T-helper 1 cell treated with Interleukin-12 subunit alpha and Interleukin-12 subunit beta and Interleukin-4 antibody, amounts not matched to agents 30 μg/mL and 1 μg/mL, for 36 hours (primary cell): ENCODE measurements around the gene CD300LF.

Experiments used
- H3K27ac Mint-ChIP-seq: one replicate; pipeline ENCODE4 v1.8.0; 2021; ENCODE audit warnings: mild to moderate bottlenecking, mixed read lengths
- H3K27me3 Mint-ChIP-seq: one replicate; pipeline ENCODE4 v1.8.0; 2021; ENCODE audit warnings: low read depth, mixed read lengths
- H3K36me3 Mint-ChIP-seq: one replicate; pipeline ENCODE4 v1.8.0; 2021; ENCODE audit warnings: low read depth, mixed read lengths
- H3K4me1 Mint-ChIP-seq: one replicate; pipeline ENCODE4 v1.8.0; 2021; ENCODE audit warnings: low read depth, mixed read lengths
- H3K4me3 Mint-ChIP-seq: one replicate; pipeline ENCODE4 v1.8.0; 2021; ENCODE audit warnings: mild to moderate bottlenecking, moderate library complexity, mixed read lengths
- H3K9me3 Mint-ChIP-seq: one replicate; pipeline ENCODE4 v1.8.0; 2021; ENCODE audit warnings: mixed read lengths

CD300LF gene

DNA sequence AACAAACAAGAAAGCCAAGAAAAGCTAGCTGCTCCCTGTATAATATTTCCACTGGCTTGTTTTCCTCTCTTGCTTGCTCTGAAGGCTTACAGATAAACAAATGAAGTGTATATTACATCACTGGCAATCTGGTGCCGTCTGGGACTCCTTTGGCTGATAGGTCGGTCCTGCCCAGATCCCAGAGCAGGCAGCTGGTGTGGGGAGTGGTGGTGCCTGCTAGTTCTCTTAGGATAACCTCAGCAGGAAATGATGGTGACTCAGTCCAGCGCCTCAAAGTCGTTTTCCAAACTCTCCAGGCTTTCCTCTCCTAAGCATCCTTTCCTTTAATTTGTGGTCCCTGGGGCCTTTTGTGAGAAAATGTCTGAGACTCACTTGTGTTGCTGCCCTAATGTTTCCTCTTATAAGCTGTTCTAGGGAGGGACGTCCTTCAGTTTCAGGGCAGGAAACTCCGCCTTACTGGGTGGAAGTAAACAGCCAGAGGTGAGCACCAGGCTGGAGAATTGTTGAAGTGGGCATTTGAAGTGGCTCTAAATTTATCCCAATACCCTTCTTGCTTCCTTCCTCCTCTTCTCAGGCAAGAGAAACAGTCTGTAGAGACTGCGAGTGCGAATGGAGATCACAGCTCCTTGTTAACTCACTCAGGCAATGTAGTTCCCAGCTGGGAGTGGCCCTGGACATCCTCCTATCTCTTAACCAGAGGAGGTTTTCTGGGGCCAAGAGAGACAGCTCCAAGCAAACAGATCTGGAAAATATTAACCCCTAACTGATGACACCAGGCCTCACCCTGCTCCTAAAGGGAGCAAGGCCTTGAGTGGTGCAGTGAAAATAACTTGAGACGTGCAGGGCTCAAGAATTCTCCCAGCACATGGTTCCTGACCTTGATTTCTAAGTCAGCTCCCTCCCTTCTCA lies 34.9 kb downstream of the CD300LF start:
- Mint-ChIP-seq H3K27ac (peak overlapping the region; percentile 32), H3K36me3 (no peaks in the 10 kb centered on the region), H3K9me3 (no peaks in the 10 kb centered on the region), H3K4me3 (no peak overlapping the region), H3K4me1 (peaks cover 16% of the 10 kb centered on the region), H3K27me3 (peaks cover 48% of the 10 kb centered on the region)

DNA sequence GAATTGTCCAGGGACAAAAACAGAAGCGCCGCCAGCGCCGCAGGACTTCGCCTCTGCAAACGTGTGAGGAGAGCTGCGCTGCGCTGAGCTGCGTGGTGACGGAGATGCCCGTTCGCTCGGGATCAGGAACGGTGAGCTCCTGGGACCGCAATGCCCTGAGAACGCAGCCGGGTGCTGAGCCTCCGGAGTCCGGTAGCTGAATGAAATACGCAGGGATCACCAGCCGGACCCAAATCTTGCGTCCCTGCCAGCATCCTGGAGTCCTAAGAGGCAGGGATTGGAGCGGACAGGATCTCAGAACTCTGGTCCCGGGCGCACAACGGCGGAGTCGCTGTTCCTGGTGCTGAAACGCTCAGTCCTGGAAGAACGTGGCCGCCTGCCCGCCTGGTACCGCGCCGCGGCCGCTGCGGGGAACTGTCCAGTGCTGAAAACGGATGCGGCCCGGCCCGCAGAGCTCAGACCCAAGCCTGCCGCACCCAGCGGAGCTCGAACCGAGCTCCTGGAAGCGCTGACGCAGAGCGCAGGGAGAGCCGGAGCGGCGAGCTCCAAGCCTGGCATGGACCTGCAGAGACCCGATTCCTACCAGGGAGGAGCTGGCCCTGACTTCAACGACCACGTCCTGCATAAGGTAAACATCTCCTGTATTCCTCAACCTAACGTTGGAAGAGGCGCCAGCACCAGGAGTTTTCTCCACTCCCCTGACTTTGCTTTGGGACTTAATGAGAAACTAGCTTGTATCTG lies 41.5 kb downstream of the CD300LF start:
- Mint-ChIP-seq H3K27me3 (peaks cover 75% of the 10 kb centered on the region), H3K4me1 (peaks cover 2% of the 10 kb centered on the region), H3K27ac (no peak overlapping the region), H3K4me3 (no peak overlapping the region), H3K9me3 (no peaks in the 10 kb centered on the region), H3K36me3 (peaks cover 2% of the 10 kb centered on the region)

- H3K4me3 Mint-ChIP-seq = no peak overlapping the region
- no peaks in the 10 kb centered on the region for H3K9me3 Mint-ChIP-seq
- H3K4me1 Mint-ChIP-seq = peaks cover 2% of the 10 kb centered on the region
- H3K27me3 Mint-ChIP-seq = peaks cover 76% of the 10 kb centered on the region
- H3K36me3 Mint-ChIP-seq = peaks cover 2% of the 10 kb centered on the region
- H3K27ac Mint-ChIP-seq = no peak overlapping the region
These were observed 42.4 kb downstream of the CD300LF start for GRCh38 chr17:74670329-74670728.

- no peak overlapping the region for H3K27ac Mint-ChIP-seq
- H3K9me3 Mint-ChIP-seq = no peaks in the 10 kb centered on the region
- H3K36me3 Mint-ChIP-seq = no peaks in the 10 kb centered on the region
- peaks cover 75% of the 10 kb centered on the region for H3K27me3 Mint-ChIP-seq
- no peak overlapping the region for H3K4me3 Mint-ChIP-seq
- peaks cover 3% of the 10 kb centered on the region for H3K4me1 Mint-ChIP-seq
These were observed 49.2 kb downstream of the CD300LF start for GRCh38 chr17:74663561-74663960.

GRCh38 chr17:74659889-74660288 lies 52.8 kb downstream of the CD300LF start:
- no peak overlapping the region for H3K4me3 Mint-ChIP-seq
- H3K36me3 Mint-ChIP-seq = no peaks in the 10 kb centered on the region
- H3K9me3 Mint-ChIP-seq = no peaks in the 10 kb centered on the region
- no peak overlapping the region for H3K27ac Mint-ChIP-seq
- H3K4me1 Mint-ChIP-seq = peaks cover 8% of the 10 kb centered on the region
- peaks cover 66% of the 10 kb centered on the region for H3K27me3 Mint-ChIP-seq

DNA sequence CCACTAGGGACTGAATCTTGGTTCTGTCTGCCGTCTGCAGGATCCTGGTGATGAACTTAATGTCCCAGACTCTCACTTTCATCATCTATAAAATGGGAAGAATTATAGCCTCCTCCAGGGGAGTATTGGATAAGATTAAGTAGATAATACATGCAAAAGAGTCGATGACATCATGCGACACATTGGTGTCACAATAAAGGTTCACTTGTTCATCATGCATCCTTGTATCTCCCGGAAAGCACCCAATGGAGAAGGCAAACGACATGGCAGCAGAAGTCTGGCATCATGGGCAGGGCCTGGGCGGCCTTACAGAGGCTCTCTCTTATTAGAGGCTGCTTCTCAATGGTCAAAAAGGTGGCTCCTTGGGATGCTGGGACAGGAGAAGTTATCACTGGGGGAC lies 54.1 kb downstream of the CD300LF start:
- Mint-ChIP-seq H3K4me3 (no peak overlapping the region), H3K4me1 (peaks cover 7% of the 10 kb centered on the region), H3K27ac (no peak overlapping the region), H3K36me3 (no peaks in the 10 kb centered on the region), H3K9me3 (no peaks in the 10 kb centered on the region), H3K27me3 (peaks cover 60% of the 10 kb centered on the region)

GRCh38 chr17:74654742-74655141 lies 58.0 kb downstream of the CD300LF start:
- peaks cover 68% of the 10 kb centered on the region for H3K27me3 Mint-ChIP-seq
- peaks cover 6% of the 10 kb centered on the region for H3K4me1 Mint-ChIP-seq

DNA sequence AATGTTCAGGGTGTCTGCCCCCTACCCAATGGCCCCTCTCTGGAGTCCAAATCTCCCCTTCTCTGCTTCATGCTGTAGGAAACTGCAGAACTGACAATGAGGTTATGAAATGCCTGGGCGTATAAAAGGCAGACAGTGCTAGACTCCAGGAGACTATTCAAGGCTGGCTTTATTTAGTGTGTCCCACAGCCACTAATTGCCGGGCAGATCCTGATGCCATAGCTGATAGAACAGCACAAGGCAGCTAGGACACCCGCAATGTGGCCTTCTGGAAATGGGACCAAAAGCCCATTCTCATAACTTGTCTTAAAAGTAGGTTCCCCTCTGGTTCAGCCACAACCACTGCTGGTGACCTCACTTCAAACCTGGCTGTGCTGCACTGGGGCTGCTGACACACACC lies 60.7 kb downstream of the CD300LF start:
- Mint-ChIP-seq H3K9me3 (no peaks in the 10 kb centered on the region), H3K27ac (no peak overlapping the region), H3K4me3 (no peak overlapping the region), H3K36me3 (no peaks in the 10 kb centered on the region), H3K27me3 (peaks cover 69% of the 10 kb centered on the region), H3K4me1 (no peaks in the 10 kb centered on the region)

More at GRCh38 chr17:74654742-74655141, 58.0 kb downstream of the CD300LF start:
- no peak overlapping the region for H3K27ac Mint-ChIP-seq
- H3K9me3 Mint-ChIP-seq = no peaks in the 10 kb centered on the region
- H3K4me3 Mint-ChIP-seq = no peak overlapping the region
- no peaks in the 10 kb centered on the region for H3K36me3 Mint-ChIP-seq

DNA sequence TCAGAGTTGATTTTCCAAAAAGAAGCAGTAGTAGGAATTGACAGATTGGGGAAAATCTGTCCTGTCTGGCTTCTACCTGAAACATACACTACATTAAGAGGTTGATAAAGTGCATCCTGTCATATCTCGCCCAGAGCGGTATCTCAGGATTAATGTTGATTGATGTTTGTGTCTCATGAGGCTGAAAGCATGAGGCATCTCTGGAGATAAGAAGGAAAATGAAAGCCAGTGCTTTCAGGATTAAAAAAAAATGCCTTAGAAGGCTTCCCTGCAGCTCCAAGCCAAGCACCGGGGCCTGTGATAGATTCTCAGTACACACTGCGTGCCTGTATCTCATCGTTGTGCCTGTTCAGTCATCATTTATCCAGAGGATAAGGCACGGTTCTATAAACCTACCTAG lies 62.8 kb downstream of the CD300LF start:
- Mint-ChIP-seq H3K9me3 (no peaks in the 10 kb centered on the region), H3K4me3 (no peak overlapping the region), H3K4me1 (no peaks in the 10 kb centered on the region), H3K36me3 (no peaks in the 10 kb centered on the region), H3K27me3 (peaks cover 71% of the 10 kb centered on the region), H3K27ac (no peak overlapping the region)

DNA sequence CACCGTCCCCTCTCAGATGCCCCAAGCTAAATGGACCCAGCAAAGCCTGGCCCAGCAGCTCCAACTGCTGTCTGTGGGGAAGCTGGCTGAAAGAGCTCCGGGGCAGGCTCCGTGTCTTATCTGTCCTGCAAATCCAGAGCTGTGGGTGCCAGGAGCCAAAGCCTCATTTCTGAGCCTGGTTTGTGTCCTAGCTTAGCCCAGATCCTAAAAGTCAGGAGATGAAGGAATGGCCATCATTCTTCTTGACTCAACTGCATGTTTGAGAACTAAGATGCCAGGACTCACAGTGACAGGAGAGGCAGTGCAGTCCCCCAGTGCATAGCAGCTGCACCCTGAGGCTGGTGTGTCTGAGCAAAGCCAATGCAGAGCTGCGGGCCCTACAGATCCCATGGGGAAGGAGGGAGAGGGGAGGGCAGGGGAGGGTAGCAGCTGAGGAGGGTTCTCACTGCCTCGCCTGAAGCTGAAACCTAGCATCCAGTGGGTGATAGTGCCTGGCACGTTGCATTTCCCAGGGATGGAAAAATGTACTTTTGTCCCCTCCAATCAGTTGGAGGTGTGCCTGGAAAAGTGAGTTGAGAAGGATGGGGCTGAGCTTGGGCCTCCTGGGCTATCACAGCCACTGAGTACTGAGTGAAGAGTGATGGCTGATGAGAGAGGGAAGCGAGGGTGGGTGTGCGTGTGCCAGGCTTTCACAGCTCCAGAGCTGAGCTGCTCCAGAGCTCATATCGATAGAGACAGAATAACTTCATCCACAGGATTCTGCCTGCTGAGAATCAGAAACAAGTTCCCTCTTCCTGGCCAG lies 64.7 kb downstream of the CD300LF start:
- no peaks in the 10 kb centered on the region for H3K9me3 Mint-ChIP-seq
- H3K4me1 Mint-ChIP-seq = no peaks in the 10 kb centered on the region
- no peak overlapping the region for H3K4me3 Mint-ChIP-seq
- H3K27ac Mint-ChIP-seq = no peak overlapping the region
- peaks cover 77% of the 10 kb centered on the region for H3K27me3 Mint-ChIP-seq
- H3K36me3 Mint-ChIP-seq = no peaks in the 10 kb centered on the region

GRCh38 chr17:74646231-74646630 lies 66.5 kb downstream of the CD300LF start:
- Mint-ChIP-seq H3K9me3 (no peaks in the 10 kb centered on the region), H3K4me3 (no peak overlapping the region), H3K27me3 (peaks cover 77% of the 10 kb centered on the region), H3K36me3 (no peaks in the 10 kb centered on the region), H3K27ac (no peak overlapping the region), H3K4me1 (peaks cover 3% of the 10 kb centered on the region)

GRCh38 chr17:74645010-74645409 lies 67.7 kb downstream of the CD300LF start:
- H3K27me3 Mint-ChIP-seq = peaks cover 67% of the 10 kb centered on the region
- H3K36me3 Mint-ChIP-seq = no peaks in the 10 kb centered on the region
- H3K4me1 Mint-ChIP-seq = peaks cover 5% of the 10 kb centered on the region
- no peak overlapping the region for H3K27ac Mint-ChIP-seq
- no peaks in the 10 kb centered on the region for H3K9me3 Mint-ChIP-seq
- no peak overlapping the region for H3K4me3 Mint-ChIP-seq

- Mint-ChIP-seq H3K27me3 (peaks cover 62% of the 10 kb centered on the region), H3K36me3 (no peaks in the 10 kb centered on the region), H3K4me3 (no peak overlapping the region), H3K4me1 (peaks cover 11% of the 10 kb centered on the region), H3K9me3 (no peaks in the 10 kb centered on the region), H3K27ac (no peak overlapping the region)
These were observed 68.3 kb downstream of the CD300LF start for GRCh38 chr17:74644419-74644818.
